HL-60 (cell line): ENCODE results near the gene SPEM2.

Experiments used
- DNase-seq, 2 experiments: peaks; one replicate each; pipeline ENCODE4 v3.0.0-alpha.2; 2010 to 2020; ENCODE audit warnings: low read depth in 1 of 2, low spot score in 1 of 2
- H3K27ac ChIP-seq: fragments of 250-450 bp; sonication (Bioruptor Pico); replicated peaks from 2 replicates; pipeline ENCODE4 v1.5.1; 2020; ENCODE audit warnings: mild to moderate bottlenecking, moderate library complexity
- H3K27me3 ChIP-seq: fragments of 250-450 bp; sonication (Bioruptor Pico); 2 replicates; pipeline ENCODE4 v1.5.1; 2021; ENCODE audit warnings: mild to moderate bottlenecking, moderate library complexity; ENCODE audit not compliant: insufficient read depth, poor library complexity, severe bottlenecking
- H3K4me3 ChIP-seq: replicated peaks from 2 replicates; pipeline ENCODE4 v1.5.1; 2011; ENCODE audit warnings: mild to moderate bottlenecking, control low read depth, low read length; ENCODE audit not compliant: insufficient read depth
- CTCF ChIP-seq: IDR thresholded peaks from one replicate; pipeline ENCODE4 v1.5.1; 2011; ENCODE audit warnings: low read length, control low read depth, inconsistent platforms; ENCODE audit not compliant: insufficient read depth
- GABPA ChIP-seq: IDR thresholded peaks from 2 replicates; pipeline ENCODE4 v1.6.1; 2012; ENCODE audit warnings: low read depth
- POLR2AphosphoS5 ChIP-seq: IDR thresholded peaks from 2 replicates; pipeline ENCODE4 v1.6.1; 2012; ENCODE audit warnings: low read depth
- REST ChIP-seq: IDR thresholded peaks from 2 replicates; pipeline ENCODE4 v1.6.1; 2012; ENCODE audit warnings: low read depth; ENCODE audit not compliant: insufficient replicate concordance
- SPI1 ChIP-seq: IDR thresholded peaks from 2 replicates; pipeline ENCODE4 v1.6.1; 2012; ENCODE audit warnings: low read depth, mild to moderate bottlenecking, borderline replicate concordance

The SPEM2 gene

GRCh38 chr17:7394452-7395191 is 30.8 kb upstream of the SPEM2 start, which contains the start of gene PLSCR3:
PLSCR3 (minus strand) TSS chr17:7394525; CDS start chr17:7394110, 415 bp downstream.
- no peaks in the 10 kb centered on the region for H3K27me3 ChIP-seq
- DNase-seq: peak; percentile 58 to 70
- peak within 1 kb of the TSS; percentile 48; the same call in 1 of the 2 replicates for H3K27ac ChIP-seq
- no peak for TF ChIP-seq REST
- TF ChIP-seq POLR2AphosphoS5: no peak; the same call in 1 of the 2 replicates
- no peak for TF ChIP-seq CTCF
- TF ChIP-seq GABPA: no peak
- no peak for TF ChIP-seq SPI1
- H3K4me3 ChIP-seq: peak within 1 kb of the TSS; percentile 58

GRCh38 chr17:7396147-7396546 is 29.3 kb upstream of the SPEM2 start:
- no peak for TF ChIP-seq REST
- no peak for TF ChIP-seq CTCF
- no peak for TF ChIP-seq SPI1
- no peak for TF ChIP-seq GABPA
- TF ChIP-seq POLR2AphosphoS5: no peak
- no peaks in the 10 kb centered on the region for H3K27me3 ChIP-seq
- no peak for DNase-seq
- H3K4me3 ChIP-seq: no peak overlapping the region
- no peak overlapping the region for H3K27ac ChIP-seq

- TF ChIP-seq CTCF: no peak
- Histone ChIP-seq H3K27me3 (no peaks in the 10 kb centered on the region), H3K27ac (no peak overlapping the region), H3K4me3 (no peak overlapping the region)
- DNase-seq: no peak
Measured at GRCh38 chr17:7398612-7399011, 26.8 kb upstream of the SPEM2 start.
